ENCODE results near the gene IQGAP3.

The IQGAP3 gene

GRCh38 chr1:156498432-156499193 is 73.8 kb downstream of the IQGAP3 start:
- TF ChIP-seq POLR2AphosphoS5 (IDR thresholded peaks at IDR 0.05; ENCODE audit: low read depth, low read length) = no peak
- no peak for TF ChIP-seq POLR2A (IDR thresholded peaks at IDR 0.05; ENCODE audit: low read depth, low read length)
- no peak for TF ChIP-seq TAF1 (IDR thresholded peaks at IDR 0.05; ENCODE audit: borderline replicate concordance, low read depth, low read length)
- no peak for DNase-seq (ENCODE audit: insufficient read length)
- peak; percentile 57 for FAIRE-seq

GRCh38 chr1:156497743-156498431 is 74.5 kb downstream of the IQGAP3 start:
- FAIRE-seq (peak; percentile 21), DNase-seq (ENCODE audit: insufficient read length) (no peak)
- no peak for TF ChIP-seq POLR2A (IDR thresholded peaks at IDR 0.05; ENCODE audit: low read depth, low read length)
- no peak for TF ChIP-seq POLR2AphosphoS5 (IDR thresholded peaks at IDR 0.05; ENCODE audit: low read depth, low read length)
- no peak for TF ChIP-seq TAF1 (IDR thresholded peaks at IDR 0.05; ENCODE audit: borderline replicate concordance, low read depth, low read length)

GRCh38 chr1:156497078-156497742 is 75.2 kb downstream of the IQGAP3 start:
- DNase-seq (ENCODE audit: insufficient read length) = no peak
- FAIRE-seq = no peak
- no peak for TF ChIP-seq POLR2AphosphoS5 (IDR thresholded peaks at IDR 0.05; ENCODE audit: low read depth, low read length)
- TF ChIP-seq TAF1 (IDR thresholded peaks at IDR 0.05; ENCODE audit: borderline replicate concordance, low read depth, low read length) = no peak
- TF ChIP-seq POLR2A (IDR thresholded peaks at IDR 0.05; ENCODE audit: low read depth, low read length) = no peak

- TF ChIP-seq POLR2A (IDR thresholded peaks at IDR 0.05; ENCODE audit: low read depth, low read length) (no peak), TAF1 (IDR thresholded peaks at IDR 0.05; ENCODE audit: borderline replicate concordance, low read depth, low read length) (no peak), POLR2AphosphoS5 (IDR thresholded peaks at IDR 0.05; ENCODE audit: low read depth, low read length) (no peak)
- DNase-seq (ENCODE audit: insufficient read length) = no peak
- FAIRE-seq = peak; percentile 82
Observed at GRCh38 chr1:156496211-156496761, 76.1 kb downstream of the IQGAP3 start.

GRCh38 chr1:156495401-156496140 is 76.8 kb downstream of the IQGAP3 start:
- FAIRE-seq (no peak), DNase-seq (ENCODE audit: insufficient read length) (no peak)
- TF ChIP-seq POLR2AphosphoS5 (IDR thresholded peaks at IDR 0.05; ENCODE audit: low read depth, low read length) (no peak), TAF1 (IDR thresholded peaks at IDR 0.05; ENCODE audit: borderline replicate concordance, low read depth, low read length) (no peak), POLR2A (IDR thresholded peaks at IDR 0.05; ENCODE audit: low read depth, low read length) (no peak)

GRCh38 chr1:156494309-156494895 is 78.0 kb downstream of the IQGAP3 start:
- no peak for FAIRE-seq
- no peak for TF ChIP-seq POLR2AphosphoS5 (IDR thresholded peaks at IDR 0.05; ENCODE audit: low read depth, low read length)
- TF ChIP-seq TAF1 (IDR thresholded peaks at IDR 0.05; ENCODE audit: borderline replicate concordance, low read depth, low read length) = no peak
- no peak for TF ChIP-seq POLR2A (IDR thresholded peaks at IDR 0.05; ENCODE audit: low read depth, low read length)
- no peak for DNase-seq (ENCODE audit: insufficient read length)

GRCh38 chr1:156493742-156494141 is 78.6 kb downstream of the IQGAP3 start:
- FAIRE-seq = no peak
- no peak for DNase-seq (ENCODE audit: insufficient read length)
- TF ChIP-seq POLR2A (IDR thresholded peaks at IDR 0.05; ENCODE audit: low read depth, low read length) (no peak), POLR2AphosphoS5 (IDR thresholded peaks at IDR 0.05; ENCODE audit: low read depth, low read length) (no peak), TAF1 (IDR thresholded peaks at IDR 0.05; ENCODE audit: borderline replicate concordance, low read depth, low read length) (no peak)

- TF ChIP-seq TAF1 (IDR thresholded peaks at IDR 0.05; ENCODE audit: borderline replicate concordance, low read depth, low read length) (no peak), POLR2AphosphoS5 (IDR thresholded peaks at IDR 0.05; ENCODE audit: low read depth, low read length) (no peak)
- DNase-seq (ENCODE audit: insufficient read length) (no peak), FAIRE-seq (no peak)
Observed at GRCh38 chr1:156493154-156493631, 79.2 kb downstream of the IQGAP3 start.

GRCh38 chr1:156492591-156493080 is 79.7 kb downstream of the IQGAP3 start:
- no peak for TF ChIP-seq TAF1 (IDR thresholded peaks at IDR 0.05; ENCODE audit: borderline replicate concordance, low read depth, low read length)
- no peak for TF ChIP-seq POLR2A (IDR thresholded peaks at IDR 0.05; ENCODE audit: low read depth, low read length)
- TF ChIP-seq POLR2AphosphoS5 (IDR thresholded peaks at IDR 0.05; ENCODE audit: low read depth, low read length) = no peak
- FAIRE-seq = peak; percentile 77
- DNase-seq (ENCODE audit: insufficient read length) = no peak

- no peak for DNase-seq (ENCODE audit: insufficient read length)
- TF ChIP-seq TAF1 (IDR thresholded peaks at IDR 0.05; ENCODE audit: borderline replicate concordance, low read depth, low read length) (no peak), POLR2AphosphoS5 (IDR thresholded peaks at IDR 0.05; ENCODE audit: low read depth, low read length) (no peak), POLR2A (IDR thresholded peaks at IDR 0.05; ENCODE audit: low read depth, low read length) (peak; percentile 7; the same call in 1 of the 2 replicates)
- no peak for FAIRE-seq
Observed at GRCh38 chr1:156492013-156492590, 80.3 kb downstream of the IQGAP3 start.

All from GM12892 (cell line).